ENCODE data around the gene DNAJB9. TPM values are rescaled to one million over a fixed set of nuclear protein-coding genes. Genes with fewer than 3 reads are reported as not detected.

Gene DNAJB9
- total RNA-seq, 4 donors from 2014 or later = 28.7 to 362 (median 44.8) TPM

- peaks cover 0 to 5% of the 10 kb centered on the region in 2 donors for H3K9me3 ChIP-seq
- peak overlapping the region; percentile 81 to 98 for H3K4me3 ChIP-seq
- no peaks in the 10 kb centered on the region for H3K27me3 ChIP-seq
- no peak for DNase-seq
- H3K36me3 ChIP-seq = no peaks in the 10 kb centered on the region
- H3K27ac ChIP-seq = peak overlapping the region; percentile 91 to 92
- TF ChIP-seq, protein P1, sequence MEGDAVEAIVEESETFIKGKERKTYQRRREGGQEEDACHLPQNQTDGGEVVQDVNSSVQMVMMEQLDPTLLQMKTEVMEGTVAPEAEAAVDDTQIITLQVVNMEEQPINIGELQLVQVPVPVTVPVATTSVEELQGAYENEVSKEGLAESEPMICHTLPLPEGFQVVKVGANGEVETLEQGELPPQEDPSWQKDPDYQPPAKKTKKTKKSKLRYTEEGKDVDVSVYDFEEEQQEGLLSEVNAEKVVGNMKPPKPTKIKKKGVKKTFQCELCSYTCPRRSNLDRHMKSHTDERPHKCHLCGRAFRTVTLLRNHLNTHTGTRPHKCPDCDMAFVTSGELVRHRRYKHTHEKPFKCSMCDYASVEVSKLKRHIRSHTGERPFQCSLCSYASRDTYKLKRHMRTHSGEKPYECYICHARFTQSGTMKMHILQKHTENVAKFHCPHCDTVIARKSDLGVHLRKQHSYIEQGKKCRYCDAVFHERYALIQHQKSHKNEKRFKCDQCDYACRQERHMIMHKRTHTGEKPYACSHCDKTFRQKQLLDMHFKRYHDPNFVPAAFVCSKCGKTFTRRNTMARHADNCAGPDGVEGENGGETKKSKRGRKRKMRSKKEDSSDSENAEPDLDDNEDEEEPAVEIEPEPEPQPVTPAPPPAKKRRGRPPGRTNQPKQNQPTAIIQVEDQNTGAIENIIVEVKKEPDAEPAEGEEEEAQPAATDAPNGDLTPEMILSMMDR (IDR thresholded peaks at IDR 0.05) = no peak
- TF ChIP-seq POLR2A (IDR thresholded peaks at IDR 0.05) = no peak
- no peaks in the 10 kb centered on the region for H3K4me1 ChIP-seq
- intact Hi-C loops (cut with DNase I; ENCODE audit: low total_unique reads) = no loop called here
These were observed 783 bp upstream of the DNAJB9 start for GRCh38 chr7:108568801-108569380.

GRCh38 chr7:108570146-108570755, 577 bp downstream of the DNAJB9 start:
- peaks cover 0 to under 1% of the 10 kb centered on the region in 2 donors for H3K9me3 ChIP-seq
- DNase-seq = peak in 1 of 2 donors; percentile 29
- no peaks in the 10 kb centered on the region for H3K4me1 ChIP-seq
- TF ChIP-seq POLR2A (IDR thresholded peaks at IDR 0.05) = no peak
- TF ChIP-seq, protein P1 (IDR thresholded peaks at IDR 0.05) = no peak
- H3K4me3 ChIP-seq = peak overlapping the region; percentile 81 to 98
- no peaks in the 10 kb centered on the region for H3K27me3 ChIP-seq
- intact Hi-C loops (cut with DNase I; ENCODE audit: low total_unique reads) = no loop called here
- peak overlapping the region; percentile 91 to 92 for H3K27ac ChIP-seq
- H3K36me3 ChIP-seq = peaks cover 0 to 2% of the 10 kb centered on the region in 2 donors

DNA sequence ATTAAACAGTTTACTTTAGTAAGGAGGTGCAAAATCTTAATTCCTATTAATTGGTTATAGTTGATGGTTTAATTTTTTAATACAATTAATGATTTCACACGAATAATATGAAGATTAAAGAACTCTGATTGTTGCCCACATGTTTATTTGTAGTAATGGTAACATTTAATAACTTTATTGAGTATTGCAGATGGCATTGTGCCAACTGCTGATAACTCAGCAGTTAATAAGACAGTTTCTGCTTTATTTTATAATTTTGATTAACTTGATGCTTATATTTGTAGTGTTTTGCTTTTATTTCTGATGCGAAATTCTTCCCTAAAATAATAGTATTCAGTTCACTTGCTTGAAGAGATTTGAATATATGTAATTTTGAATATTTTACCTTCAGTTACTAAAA, 2.8 kb downstream of the DNAJB9 start:
- TF ChIP-seq, protein P1 (IDR thresholded peaks at IDR 0.05) = no peak
- TF ChIP-seq POLR2A (IDR thresholded peaks at IDR 0.05) = no peak
- Histone ChIP-seq H3K9me3 (no peaks in the 10 kb centered on the region), H3K36me3 (peaks cover 0 to 2% of the 10 kb centered on the region in 2 donors), H3K27me3 (no peaks in the 10 kb centered on the region), H3K4me1 (no peaks in the 10 kb centered on the region), H3K27ac (no peak overlapping the region), H3K4me3 (no peak overlapping the region)
- intact Hi-C loops (cut with DNase I; ENCODE audit: low total_unique reads) = no loop called here
- no peak for DNase-seq

- DNase-seq = no peak
- Histone ChIP-seq H3K36me3 (peaks cover 0 to 2% of the 10 kb centered on the region in 2 donors), H3K27ac (no peak overlapping the region), H3K4me3 (no peak overlapping the region), H3K9me3 (no peaks in the 10 kb centered on the region), H3K27me3 (no peaks in the 10 kb centered on the region), H3K4me1 (no peaks in the 10 kb centered on the region)
- intact Hi-C loops (cut with DNase I; ENCODE audit: low total_unique reads) = no loop called here
- TF ChIP-seq, protein P1 (IDR thresholded peaks at IDR 0.05) = no peak
- TF ChIP-seq POLR2A (IDR thresholded peaks at IDR 0.05) = no peak
These were observed 5.5 kb downstream of the DNAJB9 start for GRCh38 chr7:108575156-108575555.

DNA sequence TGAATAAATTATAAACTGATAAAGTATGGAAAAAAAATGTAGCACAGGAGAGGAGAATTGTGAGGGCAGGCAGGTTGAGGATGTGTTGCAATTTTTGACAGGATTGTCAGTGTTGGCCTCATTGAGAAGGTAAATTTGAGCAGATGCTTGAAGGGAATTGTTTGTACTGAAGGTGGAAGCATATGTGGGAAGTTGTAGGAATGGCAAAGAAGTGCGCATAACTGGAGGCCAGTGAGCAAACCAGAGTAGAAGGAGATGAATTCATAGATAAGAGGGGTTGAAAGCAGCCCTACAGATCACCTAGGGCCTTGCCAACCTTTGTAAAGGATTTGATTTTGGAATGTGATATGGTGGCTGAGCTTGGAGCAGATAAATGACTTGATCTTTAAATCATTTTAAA, 6.4 kb downstream of the DNAJB9 start:
- peaks cover 0 to 2% of the 10 kb centered on the region in 2 donors for H3K36me3 ChIP-seq
- no peak overlapping the region for H3K27ac ChIP-seq
- no peak for TF ChIP-seq POLR2A (IDR thresholded peaks at IDR 0.05)
- TF ChIP-seq, protein P1 (IDR thresholded peaks at IDR 0.05) = no peak
- no peaks in the 10 kb centered on the region for H3K4me1 ChIP-seq
- no peaks in the 10 kb centered on the region for H3K27me3 ChIP-seq
- DNase-seq = no peak
- H3K9me3 ChIP-seq = no peaks in the 10 kb centered on the region
- intact Hi-C loops (cut with DNase I; ENCODE audit: low total_unique reads) = no loop called here
- no peak overlapping the region for H3K4me3 ChIP-seq

Measured in uterus (tissue), 4 donors.